Astrocyte (in vitro differentiated cells and primary cell): ENCODE data around the gene MMS19. TPM values are rescaled to one million over a fixed set of nuclear protein-coding genes. Genes with fewer than 3 reads are reported as not detected.
A peak's percentile ranks its signal among the peaks of the same experiment; 100 is the strongest.

Source experiments
- DNase-seq: peaks from one replicate; pipeline ENCODE4 v3.0.0-alpha.2; 2010; ENCODE audit warnings: low read depth
- FAIRE-seq: peaks from 2 replicates; lab custom pipeline; 2011; peaks lifted over from hg19 to GRCh38; lab: Jason Lieb, UNC
- H2AFZ ChIP-seq: 2 replicates; pipeline ENCODE4 v1.6.0; 2012; ENCODE audit warnings: low read depth, low read length, inconsistent platforms
- H3K27ac ChIP-seq: 2 replicates; pipeline ENCODE4 v1.5.1; 2011; ENCODE audit warnings: low read depth, low read length, inconsistent platforms
- H3K27me3 ChIP-seq: 2 replicates; pipeline ENCODE4 v1.6.0; 2011; ENCODE audit warnings: low read length, inconsistent platforms; ENCODE audit not compliant: insufficient read depth
- H3K36me3 ChIP-seq: 2 replicates; pipeline ENCODE4 v1.5.1; 2011; ENCODE audit warnings: low read length, inconsistent platforms; ENCODE audit not compliant: insufficient read depth
- H3K4me1 ChIP-seq: 2 replicates; pipeline ENCODE4 v1.5.1; 2011; ENCODE audit warnings: low read length, inconsistent platforms; ENCODE audit not compliant: insufficient read depth
- H3K4me2 ChIP-seq: 2 replicates; pipeline ENCODE4 v1.6.0; 2012; ENCODE audit warnings: low read length, inconsistent platforms
- H3K4me3 ChIP-seq: 2 replicates; pipeline ENCODE4 v1.5.1; 2011; ENCODE audit warnings: low read depth, mild to moderate bottlenecking, low read length, inconsistent platforms; ENCODE audit not compliant: insufficient read depth
- H3K79me2 ChIP-seq: 2 replicates; pipeline ENCODE4 v1.6.0; 2012; ENCODE audit warnings: mild to moderate bottlenecking, low read length, inconsistent platforms; ENCODE audit not compliant: insufficient read depth
- H3K9ac ChIP-seq: 2 replicates; pipeline ENCODE4 v1.6.0; 2012; ENCODE audit warnings: mild to moderate bottlenecking, low read length, inconsistent platforms
- H3K9me3 ChIP-seq: 2 replicates; pipeline ENCODE4 v1.5.1; 2012; ENCODE audit warnings: low read depth, mild to moderate bottlenecking, low read length, inconsistent platforms; ENCODE audit not compliant: insufficient read depth
- H4K20me1 ChIP-seq: 2 replicates; pipeline ENCODE4 v1.6.0; 2012; ENCODE audit warnings: low read length, inconsistent platforms; ENCODE audit not compliant: insufficient read depth
- H3K27ac Mint-ChIP-seq: one replicate; pipeline ENCODE4 v1.8.0; 2021; ENCODE audit warnings: mild to moderate bottlenecking, mixed read lengths; ENCODE audit not compliant: unreplicated experiment
- H3K27me3 Mint-ChIP-seq: one replicate; pipeline ENCODE4 v1.8.0; 2021; ENCODE audit warnings: low read depth, mixed read lengths; ENCODE audit not compliant: unreplicated experiment
- H3K36me3 Mint-ChIP-seq: one replicate; pipeline ENCODE4 v1.8.0; 2021; ENCODE audit warnings: low read depth, mixed read lengths; ENCODE audit not compliant: unreplicated experiment
- H3K4me1 Mint-ChIP-seq: one replicate; pipeline ENCODE4 v1.8.0; 2021; ENCODE audit warnings: low read depth, mixed read lengths; ENCODE audit not compliant: unreplicated experiment
- H3K4me3 Mint-ChIP-seq: one replicate; pipeline ENCODE4 v1.8.0; 2021; ENCODE audit warnings: mild to moderate bottlenecking, moderate library complexity, mixed read lengths; ENCODE audit not compliant: unreplicated experiment
- H3K9me3 Mint-ChIP-seq: one replicate; pipeline ENCODE4 v1.8.0; 2021; ENCODE audit warnings: mild to moderate bottlenecking, mixed read lengths; ENCODE audit not compliant: unreplicated experiment
- CTCF ChIP-seq: IDR thresholded peaks from 2 replicates; pipeline ENCODE4 v1.5.1; 2011; ENCODE audit warnings: low read depth, mild to moderate bottlenecking, inconsistent platforms, low read length, moderate library complexity; ENCODE audit not compliant: insufficient read depth
- EZH2 ChIP-seq: IDR thresholded peaks from 2 replicates; pipeline ENCODE4 v1.6.1; 2012; ENCODE audit warnings: mild to moderate bottlenecking, low read length, inconsistent platforms; ENCODE audit not compliant: insufficient read depth
- total RNA-seq: library from RNA; stranded (reverse); gene quantifications from 2 replicates; pipeline ENCODE4 v1.2.1, GENCODE V29; 2021

Gene MMS19
- total RNA-seq, 1 donor from 2014 or later, result 84.4 TPM

DNA sequence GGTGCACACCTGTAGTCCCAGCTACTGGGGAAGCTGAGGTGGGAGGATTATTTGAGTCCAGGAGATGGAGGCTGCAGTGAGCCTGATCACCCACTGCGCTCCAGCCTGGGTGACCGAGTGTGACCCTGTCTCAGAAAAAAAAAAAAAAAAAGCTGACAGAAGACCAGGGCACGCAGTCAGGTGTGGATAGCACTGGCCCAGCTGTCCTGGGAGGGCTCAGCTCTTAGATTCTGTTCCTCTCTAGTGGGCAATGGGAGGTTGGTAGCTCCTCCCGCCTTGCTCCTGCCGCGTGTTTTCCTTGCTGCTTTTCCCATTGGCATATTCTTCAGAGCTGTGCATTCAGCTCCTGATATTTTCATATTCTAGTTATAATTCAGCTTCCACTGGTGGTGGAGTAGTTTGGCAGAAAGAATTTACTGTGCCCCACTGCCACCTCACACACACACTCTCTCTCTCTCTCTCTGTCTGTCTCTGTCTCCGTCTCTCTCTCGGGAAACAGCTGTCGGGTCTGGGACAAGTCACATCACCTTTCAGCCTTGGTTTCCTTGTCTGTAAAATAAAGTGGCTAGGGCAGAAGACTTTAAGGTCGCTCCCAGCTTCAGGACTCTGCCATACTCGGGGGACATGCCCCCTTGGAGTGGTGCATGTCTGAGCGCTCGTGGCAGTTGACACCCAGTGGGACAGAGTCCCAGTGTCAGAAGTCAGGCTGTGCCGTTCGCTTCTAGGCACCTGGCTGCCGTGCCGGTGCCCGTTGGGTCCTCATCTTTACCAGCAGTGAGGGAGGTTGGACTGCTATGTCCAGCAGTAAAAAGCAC is 48.4 kb upstream of the MMS19 start:
- no peaks in the 10 kb centered on the region for H3K36me3 ChIP-seq
- no peak for DNase-seq
- H2AFZ ChIP-seq, result no peak overlapping the region
- peak overlapping the region; percentile 34 for H3K4me3 Mint-ChIP-seq
- peaks cover 36% of the 10 kb centered on the region for H3K4me1 ChIP-seq
- TF ChIP-seq EZH2 (no peak), CTCF (no peak)
- H3K4me1 Mint-ChIP-seq, result peaks cover 74% of the 10 kb centered on the region
- no peaks in the 10 kb centered on the region for H3K27me3 Mint-ChIP-seq
- FAIRE-seq, result no peak
- H3K9me3 Mint-ChIP-seq, result no peaks in the 10 kb centered on the region
- no peak overlapping the region for H3K27ac ChIP-seq
- H3K27ac Mint-ChIP-seq, result peak overlapping the region; percentile 78
- H3K4me2 ChIP-seq, result no peak overlapping the region
- peaks cover 7% of the 10 kb centered on the region for H3K36me3 Mint-ChIP-seq
- no peak overlapping the region for H3K4me3 ChIP-seq
- no peaks in the 10 kb centered on the region for H3K9me3 ChIP-seq
- peaks cover 47% of the 10 kb centered on the region for H3K79me2 ChIP-seq
- peaks cover 6% of the 10 kb centered on the region for H4K20me1 ChIP-seq
- no peak overlapping the region for H3K9ac ChIP-seq
- H3K27me3 ChIP-seq, result no peaks in the 10 kb centered on the region

- H3K27ac Mint-ChIP-seq, result peak overlapping the region; percentile 97
- DNase-seq, result peak; percentile 98
- H3K9ac ChIP-seq, result peak overlapping the region; percentile 84
Observed at GRCh38 chr10:97543025-97543546, 44.9 kb upstream of the MMS19 start.

More at GRCh38 chr10:97543025-97543546, 44.9 kb upstream of the MMS19 start:
- Histone ChIP-seq H3K79me2 (peaks cover 43% of the 10 kb centered on the region), H3K27me3 (no peaks in the 10 kb centered on the region), H4K20me1 (no peaks in the 10 kb centered on the region), H3K4me3 (no peak overlapping the region), H3K36me3 (no peaks in the 10 kb centered on the region), H3K9me3 (no peaks in the 10 kb centered on the region), H3K4me1 (peaks cover 65% of the 10 kb centered on the region), H3K27ac (peak overlapping the region; percentile 99), H3K4me2 (peak overlapping the region; percentile 62), H2AFZ (no peak overlapping the region)
- Mint-ChIP-seq H3K4me1 (peaks cover 78% of the 10 kb centered on the region), H3K36me3 (peaks cover 3% of the 10 kb centered on the region), H3K27me3 (no peaks in the 10 kb centered on the region), H3K9me3 (no peaks in the 10 kb centered on the region), H3K4me3 (no peak overlapping the region)
- FAIRE-seq, result peak; percentile 99
- no peak for TF ChIP-seq EZH2
- TF ChIP-seq CTCF, result no peak
